Activated CD4-positive, alpha-beta T cell treated with anti-CD3 and anti-CD28 coated beads for 36 hours (primary cell): Measurements from ENCODE around the gene MAPK11. TPM values are rescaled to one million over a fixed set of nuclear protein-coding genes. Genes with fewer than 3 reads are reported as not detected.
A peak's percentile ranks its signal among the peaks of the same experiment; 100 is the strongest.

Experiments used
- ATAC-seq: fragments of 200-7000 bp; cut with Tn5 transposase; one replicate; pipeline ENCODE4 v1.10.0; 2021; ENCODE audit warnings: mild to moderate bottlenecking, moderate library complexity
- CTCF ChIA-PET: fragments of 350-600 bp; sonication (Branson Sonifier 250); formaldehyde crosslinking; loops from one replicate; lab custom pipeline; 2021; ENCODE audit warnings: antibody characterized with exemption; lab: Charles Lee
- POLR2A ChIA-PET: fragments of 350-600 bp; sonication (Branson Sonifier 250); formaldehyde crosslinking; loops from one replicate; lab custom pipeline; 2021; ENCODE audit warnings: antibody characterized with exemption, inconsistent platforms; lab: Charles Lee
- DNase-seq: peaks from one replicate; pipeline ENCODE4 v3.0.0-alpha.2; 2020
- H3K27ac Mint-ChIP-seq: one replicate; pipeline ENCODE4 v1.8.0; 2021; ENCODE audit warnings: mixed read lengths
- H3K27me3 Mint-ChIP-seq: one replicate; pipeline ENCODE4 v1.8.0; 2021; ENCODE audit warnings: mixed read lengths
- H3K36me3 Mint-ChIP-seq: one replicate; pipeline ENCODE4 v1.8.0; 2021; ENCODE audit warnings: low read depth, mixed read lengths
- H3K4me1 Mint-ChIP-seq: one replicate; pipeline ENCODE4 v1.8.0; 2021; ENCODE audit warnings: mixed read lengths
- H3K4me3 Mint-ChIP-seq: one replicate; pipeline ENCODE4 v1.8.0; 2021; ENCODE audit warnings: mild to moderate bottlenecking, moderate library complexity, mixed read lengths
- H3K9me3 Mint-ChIP-seq: one replicate; pipeline ENCODE4 v1.8.0; 2021; ENCODE audit warnings: low read depth, mixed read lengths
- intact Hi-C, 2 experiments: fragments of 100-400 bp; cut with DNase I in 1 of 2; cut with micrococcal nuclease in 1 of 2; formaldehyde crosslinking; loops; one replicate each; pipeline versions ENCODE4 v1.14.2 to v1.15.1; 2022 to 2024; cut with DNase I, micrococcal nuclease
- total RNA-seq, 2 experiments: library from RNA; stranded (reverse); gene quantifications; one replicate each; pipeline ENCODE4 v1.2.3, GENCODE V29; 2021

Gene MAPK11
- total RNA-seq, 2 experiments from 2014 or later = 11.6 to 13.6 TPM

DNA sequence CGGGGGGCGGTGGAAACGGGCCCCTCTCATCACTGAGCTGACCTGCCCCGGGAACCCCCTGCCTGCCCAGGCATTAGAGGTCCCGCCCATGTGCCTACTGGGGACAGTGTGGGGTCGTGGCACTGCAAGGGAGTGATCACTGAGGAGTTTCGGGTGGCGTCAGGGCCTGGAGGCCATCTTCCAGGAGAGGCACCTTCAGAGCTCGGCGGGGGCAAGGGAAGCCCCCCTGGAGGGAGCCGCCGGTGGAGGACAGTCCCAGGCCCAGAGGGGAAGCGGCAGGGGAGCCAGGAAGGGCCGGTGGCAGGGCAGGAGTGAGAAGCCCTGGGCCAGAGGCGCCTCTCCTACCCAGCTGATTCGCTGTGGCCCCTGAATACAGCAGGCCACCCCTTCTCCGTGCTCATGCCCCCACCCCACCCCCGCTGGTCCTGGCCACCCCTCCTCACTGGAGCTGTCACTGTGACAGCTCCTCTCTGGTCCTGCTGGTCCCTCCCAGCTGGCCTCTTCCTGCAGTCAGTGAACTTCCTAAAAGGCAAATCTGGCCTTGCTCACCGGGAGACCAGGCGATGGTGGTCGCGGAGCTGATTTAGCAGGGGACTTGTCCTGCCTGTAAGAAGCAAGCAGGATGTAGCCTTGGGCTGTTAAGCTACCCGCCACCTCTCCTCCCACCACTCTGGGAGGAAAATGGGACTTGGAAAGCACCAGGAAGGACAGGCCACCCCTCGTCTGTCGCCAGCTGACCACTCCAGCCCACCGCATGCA is 2.0 kb upstream of the MAPK11 start:
- H3K9me3 Mint-ChIP-seq = no peaks in the 10 kb centered on the region
- peaks cover 4% of the 10 kb centered on the region for H3K27me3 Mint-ChIP-seq
- H3K4me1 Mint-ChIP-seq = peaks cover 13% of the 10 kb centered on the region
- no peak overlapping the region for H3K4me3 Mint-ChIP-seq
- no peak for ATAC-seq
- no peak overlapping the region for H3K27ac Mint-ChIP-seq
- CTCF ChIA-PET = interaction anchor here (0.6 to 1.6 kb wide), 4 partner anchors 20 to 349 kb away, joined by 3 to 6 read pairs (median 4); partner anchors contain the start of gene DENND6B
- no peaks in the 10 kb centered on the region for H3K36me3 Mint-ChIP-seq
- no peak for DNase-seq
- POLR2A ChIA-PET = no interaction called here
- intact Hi-C loops = no loop called here

DNA sequence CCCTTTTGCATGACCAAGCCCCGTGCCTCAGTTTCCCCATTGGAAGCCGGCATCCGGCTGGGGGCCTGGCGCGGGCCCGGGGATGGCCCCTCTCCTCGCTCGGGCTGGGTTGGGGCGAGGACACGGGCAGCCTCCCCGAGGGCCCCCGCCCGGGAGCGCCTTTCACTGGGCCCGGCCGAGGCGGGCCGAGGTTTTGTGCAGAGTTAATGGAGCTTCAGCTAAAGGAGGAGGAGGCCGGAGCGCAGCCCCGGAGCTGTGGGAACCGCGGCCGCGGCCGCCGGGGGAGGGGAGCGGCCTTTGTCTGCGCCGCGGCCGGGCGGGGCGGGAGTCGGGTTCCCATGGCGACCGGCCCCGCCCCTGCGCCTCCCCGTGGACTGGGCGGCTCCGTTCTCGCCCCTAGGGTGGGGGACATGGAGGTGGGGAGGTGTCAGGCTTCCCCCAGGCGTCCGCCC is 1.4 kb upstream of the MAPK11 start:
- Mint-ChIP-seq H3K4me3 (no peak overlapping the region), H3K27ac (no peak overlapping the region)
- CTCF ChIA-PET = interaction anchor here (1.5 to 1.6 kb wide), 2 partner anchors 19 to 349 kb away, joined by 6 read pairs; no protein-coding TSS in a partner anchor

DNA sequence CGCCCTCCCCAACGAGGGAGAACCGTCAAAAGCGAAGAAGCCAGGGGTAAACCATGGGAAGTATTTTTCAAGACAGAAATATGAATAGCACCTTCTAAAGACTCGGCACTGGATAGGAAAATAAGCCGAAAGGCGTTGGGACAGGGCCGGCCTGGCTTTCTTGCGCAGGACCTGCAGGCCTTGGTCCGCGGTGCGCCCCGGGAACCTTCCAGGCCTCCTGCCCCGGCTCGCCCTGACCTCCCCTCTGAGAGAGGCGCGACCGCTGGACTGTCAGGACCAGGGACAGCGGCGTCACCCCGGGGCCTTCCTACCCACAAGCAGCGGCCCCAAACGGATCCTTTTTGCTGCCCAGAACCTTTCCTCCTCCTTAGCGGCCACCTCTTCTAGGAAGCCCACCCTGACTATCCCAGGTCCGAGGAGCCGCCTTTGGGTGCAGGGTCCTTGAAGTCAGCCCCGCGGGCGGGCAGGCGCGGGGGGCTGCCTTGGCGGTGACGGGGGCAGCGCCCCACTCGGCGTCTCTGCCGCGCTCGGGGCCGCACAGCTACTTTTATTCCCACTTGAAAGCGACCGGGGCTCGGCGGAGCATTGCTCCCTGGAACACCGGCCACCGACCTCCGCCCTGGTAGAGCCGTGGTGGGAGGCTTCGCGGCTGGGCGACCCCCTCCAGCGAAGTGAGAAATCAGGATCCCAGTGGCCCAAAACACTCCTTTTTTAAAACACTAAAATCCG is 650 bp upstream of the MAPK11 start:
- CTCF ChIA-PET = interaction anchor here (0.7 kb wide), 1 partner anchor 461 kb away, joined by 3 read pairs; no protein-coding TSS in a partner anchor
- DNase-seq (peak; percentile 86), ATAC-seq (peak; percentile 46)
- H3K27me3 Mint-ChIP-seq = peaks cover 4% of the 10 kb centered on the region
- H3K27ac Mint-ChIP-seq = no peak overlapping the region
- peaks cover 13% of the 10 kb centered on the region for H3K4me1 Mint-ChIP-seq
- no peaks in the 10 kb centered on the region for H3K36me3 Mint-ChIP-seq
- H3K4me3 Mint-ChIP-seq = peak overlapping the region; percentile 65
- H3K9me3 Mint-ChIP-seq = no peaks in the 10 kb centered on the region
- intact Hi-C loops = loop anchor here (1.0 to 2.0 kb wide), 10 partner anchors 20 to 358 kb away; partner anchors contain the start of genes ARSA (in 1 of the 2), CHKB (in 1 of the 2), DENND6B (in 1 of the 2) and HDAC10 (in 1 of the 2)
- POLR2A ChIA-PET = no interaction called here

More for the DNA sequence above, 1.4 kb upstream of the MAPK11 start:
- no peak for ATAC-seq
- H3K36me3 Mint-ChIP-seq = no peaks in the 10 kb centered on the region
- DNase-seq = peak; percentile 77
- peaks cover 13% of the 10 kb centered on the region for H3K4me1 Mint-ChIP-seq
- intact Hi-C loops = loop anchor here (2.0 kb wide), 5 partner anchors 27 to 357 kb away; partner anchors contain the start of genes ARSA (in 1 of the 2), CHKB (in 1 of the 2), PIM3 (in 1 of the 2) and SBF1 (in 1 of the 2)
- H3K27me3 Mint-ChIP-seq = peaks cover 4% of the 10 kb centered on the region
- H3K9me3 Mint-ChIP-seq = no peaks in the 10 kb centered on the region
- POLR2A ChIA-PET = no interaction called here

DNA sequence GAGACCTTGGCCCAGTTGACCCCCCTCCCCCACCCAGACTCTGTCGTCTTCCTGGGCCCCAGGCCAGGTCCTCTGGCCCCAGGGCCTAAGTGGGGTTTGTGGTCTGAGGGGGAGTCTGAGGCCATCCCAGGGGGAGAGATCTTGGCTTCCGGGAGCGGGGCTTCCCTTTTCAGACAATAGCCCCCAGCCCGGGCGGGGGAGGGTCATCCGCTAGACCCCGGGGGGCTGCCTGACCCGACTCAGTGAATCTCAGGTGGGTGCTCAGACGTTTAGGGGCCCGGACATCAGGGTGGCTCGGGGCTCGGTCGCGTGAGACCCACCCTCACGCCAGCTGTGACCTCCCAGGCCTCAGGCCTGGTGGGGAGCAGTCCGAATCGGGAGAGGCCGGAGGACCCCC is 609 bp downstream of the MAPK11 start:
- Mint-ChIP-seq H3K9me3 (no peaks in the 10 kb centered on the region), H3K27me3 (peaks cover 4% of the 10 kb centered on the region), H3K27ac (peak overlapping the region; percentile 37), H3K4me3 (peak overlapping the region; percentile 67), H3K36me3 (no peaks in the 10 kb centered on the region), H3K4me1 (peaks cover 13% of the 10 kb centered on the region)
- CTCF ChIA-PET = interaction anchor here (0.6 to 1.4 kb wide), 3 partner anchors 8 to 202 kb away, joined by 3 to 5 read pairs (median 4); partner anchors contain the start of genes MAPK12 and TUBGCP6
- POLR2A ChIA-PET = no interaction called here
- DNase-seq (no peak), ATAC-seq (no peak)
- intact Hi-C loops = no loop called here

DNA sequence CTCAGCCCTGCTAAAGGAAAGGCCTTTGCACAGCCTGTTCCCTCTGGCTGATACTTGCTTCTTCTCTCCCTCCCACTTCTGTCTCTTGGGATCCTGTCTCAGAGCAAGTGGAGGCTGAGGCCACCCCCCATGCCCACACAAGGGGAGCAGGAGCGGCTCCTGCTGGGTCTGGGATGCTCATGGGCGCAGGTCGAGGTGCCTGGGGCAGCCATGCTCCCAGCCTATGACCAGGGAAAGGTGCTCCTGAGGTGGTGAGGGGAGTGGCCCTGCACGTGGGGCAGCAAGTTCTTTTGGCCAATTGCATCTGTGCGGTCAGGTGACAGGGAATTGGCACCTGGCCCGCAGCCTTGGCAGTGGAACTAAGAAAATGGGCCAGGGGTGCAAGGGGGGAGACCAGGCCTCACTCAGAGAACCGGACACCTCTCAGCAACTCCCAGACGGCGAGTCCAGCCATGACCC is 1.5 kb downstream of the MAPK11 start:
- intact Hi-C loops = no loop called here
- no peaks in the 10 kb centered on the region for H3K9me3 Mint-ChIP-seq
- H3K4me1 Mint-ChIP-seq = peaks cover 13% of the 10 kb centered on the region
- H3K27ac Mint-ChIP-seq = no peak overlapping the region
- POLR2A ChIA-PET = no interaction called here
- no peaks in the 10 kb centered on the region for H3K36me3 Mint-ChIP-seq
- no peak for ATAC-seq
- peaks cover 3% of the 10 kb centered on the region for H3K27me3 Mint-ChIP-seq
- DNase-seq = no peak
- CTCF ChIA-PET = interaction anchor here (1.4 kb wide), 1 partner anchor 24 kb away, joined by 5 read pairs; the partner anchor contains the start of gene TUBGCP6
- peak overlapping the region; percentile 10 for H3K4me3 Mint-ChIP-seq

DNA sequence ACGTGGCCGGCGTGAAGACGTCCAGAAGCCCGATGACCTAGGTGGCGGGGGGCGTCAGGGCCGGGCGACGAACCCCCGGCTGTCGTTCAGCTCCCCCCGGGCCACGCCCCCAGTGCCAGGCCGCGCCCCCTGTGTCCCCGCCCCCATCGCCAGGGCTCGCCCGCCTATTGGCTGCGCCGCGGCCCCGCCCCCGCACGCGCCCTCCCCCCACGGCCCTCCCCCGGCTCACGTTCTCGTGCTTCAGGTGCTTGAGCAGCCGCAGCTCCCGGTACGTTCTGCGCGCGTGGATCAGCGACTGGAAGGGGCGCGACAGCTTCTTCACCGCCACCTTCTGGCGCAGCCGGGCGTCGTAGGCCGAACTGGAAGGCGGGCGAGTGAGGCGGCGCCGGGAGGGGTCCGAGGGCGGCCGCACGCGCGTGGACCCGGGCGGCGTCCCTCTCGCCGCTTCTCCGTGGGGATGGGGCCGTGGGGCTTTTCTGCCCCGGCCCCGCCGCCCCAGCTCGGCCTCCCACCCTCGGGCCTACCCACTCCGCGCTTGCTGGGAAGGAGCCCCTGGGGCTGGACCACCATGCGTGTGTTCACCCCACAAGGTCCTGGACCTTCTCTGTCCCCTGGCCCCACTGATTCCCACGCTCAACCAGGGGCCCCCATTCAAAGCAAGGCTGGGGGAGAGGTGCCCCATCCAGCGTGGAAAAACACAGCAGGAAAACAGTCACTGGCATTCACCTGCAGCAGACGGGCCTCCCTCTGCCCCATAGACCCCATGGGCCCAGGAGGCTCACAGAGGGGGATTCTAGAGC is 2.4 kb downstream of the MAPK11 start:
- POLR2A ChIA-PET = no interaction called here
- DNase-seq = peak; percentile 80
- Mint-ChIP-seq H3K4me1 (peaks cover 13% of the 10 kb centered on the region), H3K4me3 (no peak overlapping the region), H3K9me3 (no peaks in the 10 kb centered on the region), H3K27ac (no peak overlapping the region), H3K36me3 (no peaks in the 10 kb centered on the region), H3K27me3 (peaks cover 2% of the 10 kb centered on the region)
- intact Hi-C loops = no loop called here
- peak; percentile 14 for ATAC-seq
- CTCF ChIA-PET = interaction anchor here (0.7 kb wide), 1 partner anchor 13 kb away, joined by 3 read pairs; no protein-coding TSS in a partner anchor

DNA sequence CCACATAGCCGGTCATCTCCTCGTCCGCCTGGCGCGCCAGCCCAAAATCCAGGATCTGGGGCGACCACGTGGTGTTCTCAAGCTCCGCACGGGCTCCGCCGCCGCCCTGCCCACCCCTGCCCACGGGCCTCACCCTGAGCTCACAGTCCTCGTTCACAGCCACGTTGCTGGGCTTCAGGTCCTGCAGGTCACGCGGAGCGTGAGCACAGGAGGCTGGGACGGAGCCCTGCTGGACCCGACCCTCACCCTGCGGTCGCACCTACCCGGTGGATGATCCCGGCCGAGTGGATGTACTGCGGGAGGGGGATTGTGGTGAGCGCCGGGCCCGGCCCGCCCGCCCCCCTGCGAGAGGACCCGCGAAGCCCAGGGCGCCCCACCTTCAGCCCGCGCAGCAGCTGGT is 3.2 kb downstream of the MAPK11 start:
- DNase-seq (no peak), ATAC-seq (no peak)
- ChIA-PET CTCF (no interaction called here), POLR2A (no interaction called here)
- no peaks in the 10 kb centered on the region for H3K9me3 Mint-ChIP-seq
- H3K4me1 Mint-ChIP-seq = peaks cover 18% of the 10 kb centered on the region
- H3K36me3 Mint-ChIP-seq = no peaks in the 10 kb centered on the region
- no peak overlapping the region for H3K4me3 Mint-ChIP-seq
- H3K27me3 Mint-ChIP-seq = peaks cover 7% of the 10 kb centered on the region
- intact Hi-C loops = no loop called here
- H3K27ac Mint-ChIP-seq = no peak overlapping the region

DNA sequence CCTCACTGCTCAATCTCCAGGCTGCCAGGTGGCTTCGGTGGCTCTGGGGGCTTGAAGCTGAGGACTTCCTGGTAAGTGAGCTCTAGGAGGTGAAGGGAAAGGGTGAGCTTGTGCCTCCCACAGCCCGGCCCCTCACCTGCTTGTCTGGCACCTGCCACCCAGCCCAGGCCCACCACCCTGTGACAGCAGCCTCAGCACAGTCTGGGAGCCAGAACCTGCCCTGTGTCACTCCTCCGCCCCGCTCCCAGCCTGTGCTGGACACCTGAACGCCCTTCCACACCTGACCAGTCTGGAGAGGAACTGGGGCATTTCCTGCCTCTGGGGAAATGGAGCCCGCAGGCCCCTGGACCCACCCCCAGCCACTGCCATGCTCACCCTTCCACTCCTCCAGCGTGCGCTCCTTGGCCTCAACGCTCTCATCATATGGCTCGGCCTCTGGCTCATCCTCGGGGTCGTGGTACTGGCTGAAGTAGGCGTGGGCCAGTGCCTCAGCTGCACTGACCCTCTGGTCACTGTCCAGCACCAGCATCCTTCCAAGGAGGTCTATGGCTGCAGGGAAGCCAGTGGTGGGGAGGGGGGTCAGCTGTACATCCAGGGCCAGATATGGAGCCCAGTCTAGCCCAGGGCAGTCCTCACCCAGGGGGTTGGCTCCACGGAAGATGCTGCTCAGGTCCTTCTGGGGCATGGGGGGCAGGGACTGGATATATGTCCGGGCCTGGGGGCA is 5.1 kb downstream of the MAPK11 start:
- POLR2A ChIA-PET = interaction anchor here (0.7 kb wide), 1 partner anchor 63 kb away, joined by 3 read pairs; no protein-coding TSS in a partner anchor
- Mint-ChIP-seq H3K4me3 (no peak overlapping the region), H3K9me3 (no peaks in the 10 kb centered on the region), H3K36me3 (no peaks in the 10 kb centered on the region), H3K27ac (no peak overlapping the region), H3K4me1 (peaks cover 15% of the 10 kb centered on the region), H3K27me3 (peaks cover 8% of the 10 kb centered on the region)
- CTCF ChIA-PET = no interaction called here
- intact Hi-C loops = no loop called here
- no peak for DNase-seq
- no peak for ATAC-seq

DNA sequence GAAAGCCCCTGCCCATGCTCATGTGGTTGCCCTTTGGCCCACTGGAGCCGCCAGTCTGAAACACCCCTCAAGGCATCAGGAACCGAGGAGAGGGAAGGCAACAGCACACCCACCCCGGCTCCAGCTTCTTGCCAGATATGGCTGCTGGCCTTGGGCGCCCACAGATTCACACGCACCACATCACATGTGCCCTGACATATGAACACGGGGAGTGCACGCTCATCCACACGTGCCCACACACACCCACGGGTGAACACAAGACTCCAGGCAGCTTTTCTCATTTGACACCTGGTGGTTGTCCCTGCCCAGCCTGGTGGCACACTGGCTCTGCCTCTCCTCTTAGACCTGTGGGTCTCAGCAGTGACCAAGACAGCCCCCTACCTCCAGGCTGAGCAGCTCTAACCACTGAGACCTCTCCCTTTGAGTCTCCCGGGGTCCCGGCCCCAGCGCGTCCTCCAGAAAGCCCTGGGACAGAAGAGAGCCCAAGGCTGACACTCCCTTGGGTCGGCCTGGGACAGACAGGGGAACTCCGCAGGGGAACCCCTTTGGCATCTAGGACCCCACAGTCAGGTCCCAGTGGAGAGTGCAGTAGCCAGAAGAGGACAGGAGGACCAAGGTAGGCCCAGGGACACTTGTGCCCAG is 6.0 kb downstream of the MAPK11 start:
- no peaks in the 10 kb centered on the region for H3K9me3 Mint-ChIP-seq
- CTCF ChIA-PET = no interaction called here

More for the DNA sequence above, 6.0 kb downstream of the MAPK11 start:
- ATAC-seq (no peak), DNase-seq (peak; percentile 30)
- no peak overlapping the region for H3K4me3 Mint-ChIP-seq
- intact Hi-C loops = no loop called here
- POLR2A ChIA-PET = no interaction called here
- H3K4me1 Mint-ChIP-seq = peaks cover 13% of the 10 kb centered on the region
- H3K27me3 Mint-ChIP-seq = peaks cover 11% of the 10 kb centered on the region
- no peak overlapping the region for H3K27ac Mint-ChIP-seq
- H3K36me3 Mint-ChIP-seq = no peaks in the 10 kb centered on the region
